GM18499 (cell line): ENCODE results near the gene CARD11.

ENCODE experiments used
- ATAC-seq: cut with Tn5 transposase; IDR thresholded peaks from one replicate; pipeline ENCODE4 v1.9.1; 2021; ENCODE audit warnings: moderate number of reproducible peaks; ENCODE audit not compliant: insufficient read depth, unreplicated experiment

The CARD11 gene

DNA sequence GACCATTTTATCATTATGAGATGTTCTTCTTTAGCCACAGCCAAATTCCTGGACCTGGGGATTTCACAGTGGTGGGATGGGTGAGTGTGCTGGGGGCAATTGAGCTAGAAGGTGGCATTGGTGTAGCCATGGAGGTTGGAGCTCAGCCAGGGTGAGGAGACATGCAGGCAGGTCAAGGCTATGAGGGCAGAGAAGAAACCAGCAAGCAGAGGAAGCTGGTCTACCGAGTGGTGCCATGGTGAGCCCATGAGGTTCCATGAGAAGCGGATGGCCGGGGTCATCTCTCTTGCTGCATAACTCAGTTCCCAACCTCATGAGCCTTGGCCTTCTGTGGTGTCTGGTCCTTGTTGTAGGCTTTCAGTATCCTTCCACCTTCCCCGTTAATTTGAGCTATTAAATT lies 91.4 kb downstream of the CARD11 start:
- ATAC-seq = no peak

DNA sequence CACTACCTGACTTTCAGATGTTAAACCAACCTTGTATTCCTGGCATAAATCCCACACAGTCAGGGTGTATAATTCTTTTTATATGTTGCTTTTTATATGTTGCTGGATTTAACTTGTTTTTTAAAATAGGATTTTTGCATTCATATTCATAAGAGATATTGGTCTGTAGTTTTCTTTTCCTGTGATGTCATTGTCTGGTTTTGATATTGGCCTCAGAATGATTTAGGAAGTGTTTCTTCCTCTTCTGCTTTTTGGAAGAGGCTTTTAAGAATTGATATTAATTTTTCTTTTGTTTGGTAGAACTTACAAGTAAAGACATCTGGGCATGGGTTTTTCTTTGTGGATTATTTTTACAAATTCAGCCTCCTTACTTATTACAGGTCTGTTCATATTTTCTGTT lies 93.1 kb downstream of the CARD11 start:
- ATAC-seq = no peak

DNA sequence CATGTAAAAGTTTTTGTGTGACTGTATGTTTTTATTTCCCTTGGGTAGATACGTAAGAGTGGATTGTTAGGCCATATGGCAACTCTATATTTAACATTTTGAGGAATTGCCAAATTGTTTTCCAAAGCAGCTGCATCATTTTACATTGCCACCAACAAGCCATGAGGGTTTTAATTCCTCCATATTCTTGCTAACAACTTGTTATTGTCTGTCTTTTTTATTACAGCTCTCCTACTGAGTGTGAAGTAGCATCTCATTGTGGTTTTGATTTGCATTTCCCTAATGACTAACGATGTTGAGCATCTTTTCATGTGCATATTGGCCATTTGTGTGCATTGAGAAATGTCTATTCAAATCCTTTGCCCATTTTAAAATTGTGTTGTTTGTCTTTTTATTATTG lies 94.9 kb downstream of the CARD11 start:
- ATAC-seq = no peak

DNA sequence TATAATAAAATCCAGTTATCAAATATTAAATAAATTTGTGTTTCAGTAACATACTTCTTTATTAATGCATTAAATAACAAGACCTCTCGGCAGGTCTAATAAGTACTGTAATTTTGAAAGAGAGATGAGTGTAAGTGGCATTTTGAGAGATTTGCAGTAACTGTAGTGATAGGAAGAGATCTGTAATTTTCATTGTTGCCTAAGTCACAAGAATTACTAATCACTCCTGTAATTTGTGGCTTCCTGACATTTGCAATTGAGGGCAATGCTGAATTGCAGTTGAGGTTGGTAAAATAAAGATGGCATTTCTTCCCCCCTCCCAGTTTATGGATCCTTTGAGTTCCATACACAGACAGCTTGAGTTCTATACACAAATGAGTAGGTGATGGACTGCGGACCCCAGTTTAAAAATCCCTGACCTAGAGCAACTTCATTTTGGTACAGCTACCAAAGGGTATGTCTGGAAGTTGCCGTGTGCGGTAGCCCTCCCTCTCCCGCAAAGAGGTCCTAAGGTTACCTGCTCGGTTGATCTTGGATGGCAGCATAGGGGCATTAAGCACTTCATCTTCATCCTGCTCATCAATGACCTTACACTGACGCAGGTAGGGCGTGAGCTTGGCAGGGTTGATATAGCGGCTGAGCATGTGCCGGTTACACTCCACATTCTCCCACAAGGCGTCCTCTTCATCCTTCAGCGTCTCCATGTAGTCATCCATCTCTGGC lies 96.4 kb downstream of the CARD11 start:
- no peak for ATAC-seq

DNA sequence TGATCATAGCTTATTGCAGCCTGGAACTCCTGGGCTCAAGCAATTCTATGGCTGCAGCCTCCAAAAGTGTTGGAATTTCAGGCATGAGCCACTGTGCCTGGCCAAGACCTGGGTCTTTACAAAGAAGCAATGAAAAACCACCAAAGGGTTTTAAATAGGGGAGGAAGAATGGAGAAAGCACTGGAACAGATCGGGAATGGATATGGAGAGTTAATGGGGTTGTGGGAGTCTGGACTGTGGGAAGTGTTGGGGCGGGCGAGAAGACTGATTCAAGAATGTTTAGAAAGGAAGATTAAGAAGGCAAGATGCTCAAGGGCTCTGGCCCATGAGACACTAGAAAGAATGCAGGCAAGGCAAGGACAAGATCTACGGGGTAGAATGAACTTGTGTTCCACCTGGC lies 98.5 kb downstream of the CARD11 start:
- no peak for ATAC-seq

DNA sequence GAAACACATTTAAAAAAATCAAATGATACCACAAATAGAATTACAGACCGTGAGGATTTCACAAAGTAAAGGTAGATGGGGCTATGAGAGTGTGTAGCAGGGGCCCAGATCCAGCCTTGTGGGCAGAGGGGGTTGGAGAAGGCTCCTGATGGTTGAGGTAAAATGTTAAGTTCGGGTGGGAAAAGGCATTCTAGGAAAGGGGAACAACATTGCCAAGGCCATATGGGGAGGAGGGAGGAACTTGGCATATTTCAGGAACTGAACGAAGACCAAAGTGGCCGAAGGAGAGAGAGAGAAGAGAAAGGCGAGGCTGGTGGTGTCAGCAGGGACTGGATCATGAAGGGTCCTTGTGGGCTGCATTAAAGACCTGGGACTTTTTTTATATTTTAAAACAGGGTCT lies 98.9 kb downstream of the CARD11 start:
- ATAC-seq = no peak

DNA sequence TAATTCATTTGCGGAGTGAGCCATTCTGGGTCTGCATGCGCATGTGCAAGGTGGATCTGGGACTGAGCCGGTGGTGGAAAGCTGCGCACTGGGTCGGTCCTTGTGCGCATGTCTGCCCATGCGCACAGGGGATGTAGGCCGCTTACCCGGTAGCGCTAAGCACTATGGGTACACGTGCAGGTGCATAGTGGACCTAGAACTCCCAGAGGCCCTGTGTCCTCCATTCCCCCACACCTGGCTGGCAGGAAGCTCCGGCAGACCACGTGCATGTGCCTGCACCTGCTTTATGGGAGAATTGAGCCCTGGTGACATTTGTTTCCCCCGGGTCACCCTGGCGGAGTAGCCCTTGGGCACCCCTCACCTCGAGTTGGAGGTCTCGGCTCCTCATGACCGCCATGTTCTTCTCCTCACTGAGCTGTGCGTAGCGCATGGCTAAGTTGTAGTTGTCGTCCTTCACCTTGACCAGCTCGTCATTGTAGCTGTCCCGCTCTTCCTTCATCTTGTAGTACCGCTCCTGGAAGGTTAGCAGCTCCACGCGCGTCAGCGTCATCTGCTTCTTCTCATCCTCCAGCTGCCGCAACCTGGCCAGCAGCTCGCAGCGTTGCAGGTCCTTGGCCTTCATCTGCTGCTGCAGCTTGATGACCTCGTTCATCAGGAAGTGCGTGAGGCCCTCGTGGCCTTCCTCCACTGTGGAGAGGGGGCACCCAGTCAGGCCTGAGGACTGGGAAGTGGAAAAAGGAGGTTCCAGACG lies 99.6 kb downstream of the CARD11 start:
- no peak for ATAC-seq

DNA sequence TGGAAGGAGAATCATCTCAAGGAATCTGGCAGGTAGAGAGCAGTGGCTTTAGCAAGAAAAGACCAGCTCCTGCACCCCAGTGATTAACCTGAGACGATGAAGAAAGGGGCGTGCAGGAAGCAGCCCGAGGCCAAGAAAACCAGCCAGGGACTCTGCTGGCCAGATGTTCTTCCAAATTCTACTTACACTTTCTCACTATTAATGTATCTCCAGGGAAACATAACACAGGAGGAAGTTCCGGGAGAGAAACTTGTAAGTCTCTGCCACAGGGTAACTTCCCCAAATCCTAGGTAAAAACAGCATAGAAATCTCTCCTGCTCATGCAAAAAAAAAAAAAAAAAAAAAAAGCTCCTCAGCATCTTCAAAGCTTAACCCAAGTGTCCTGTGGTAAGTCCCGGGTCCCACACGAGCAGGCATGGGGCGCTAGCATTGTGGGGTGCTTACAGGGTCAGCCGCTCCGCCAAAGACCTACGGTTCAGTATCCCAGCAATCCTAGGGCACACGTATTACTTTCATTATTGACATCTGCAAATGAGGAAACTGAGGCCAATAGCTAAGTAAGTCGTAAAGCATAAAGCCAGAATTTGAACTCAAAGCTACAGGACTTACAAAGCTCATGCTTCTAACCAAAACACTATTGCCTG lies 102.3 kb downstream of the CARD11 start:
- ATAC-seq = no peak

DNA sequence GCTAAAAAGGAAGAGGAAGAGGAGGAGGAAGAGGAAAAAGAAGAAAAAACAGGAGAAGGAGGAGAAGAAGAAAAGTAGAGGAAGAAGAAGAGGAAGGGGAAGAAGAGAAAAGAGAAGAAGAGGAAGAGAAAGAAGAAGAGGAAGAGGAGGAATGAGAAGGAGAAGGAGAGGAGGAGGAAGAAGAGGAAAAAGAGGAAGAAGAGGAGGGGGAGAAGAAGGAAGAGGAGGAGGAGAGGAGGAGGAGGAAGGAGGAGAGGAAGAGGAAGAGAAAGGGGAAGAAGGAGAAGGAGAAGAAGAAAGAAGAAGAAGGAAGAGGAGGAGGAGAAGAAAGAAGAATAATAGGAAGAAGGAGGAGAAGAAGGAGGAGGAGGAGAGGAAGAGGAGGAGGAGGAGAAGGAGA lies 103.2 kb downstream of the CARD11 start:
- no peak for ATAC-seq

DNA sequence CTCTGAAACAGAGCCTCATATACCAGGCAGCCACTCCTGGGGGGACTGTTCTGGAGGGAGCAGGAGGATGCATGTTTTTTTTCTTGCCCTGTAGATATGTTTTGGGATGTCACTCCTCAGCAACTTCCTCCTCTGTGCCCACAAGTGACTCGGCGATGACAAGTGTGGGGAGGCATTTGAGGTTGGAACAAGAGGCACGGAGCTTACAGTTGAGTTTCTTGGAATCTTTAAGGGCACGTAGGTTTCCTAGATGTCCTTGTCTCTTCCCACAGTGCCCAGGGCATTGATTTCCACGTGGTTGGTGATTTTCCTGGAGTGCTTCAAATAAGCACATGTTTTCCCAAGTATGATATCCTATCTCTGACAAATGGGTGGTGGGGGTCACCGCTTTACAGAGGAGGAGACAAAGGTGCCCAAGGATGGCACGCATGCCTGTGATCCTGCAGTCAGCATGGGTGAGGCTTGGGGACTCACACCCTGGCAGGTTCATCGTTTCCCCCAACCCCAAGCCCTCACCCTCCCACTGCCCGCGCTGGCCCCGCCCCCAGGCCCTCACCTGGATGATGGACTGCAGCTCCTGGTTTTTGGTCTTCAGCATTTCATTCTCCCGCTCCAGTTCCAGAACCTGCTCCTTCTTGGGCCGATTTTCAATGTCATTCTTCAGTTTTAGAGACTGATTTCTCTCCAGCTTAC lies 104.3 kb downstream of the CARD11 start:
- no peak for ATAC-seq

DNA sequence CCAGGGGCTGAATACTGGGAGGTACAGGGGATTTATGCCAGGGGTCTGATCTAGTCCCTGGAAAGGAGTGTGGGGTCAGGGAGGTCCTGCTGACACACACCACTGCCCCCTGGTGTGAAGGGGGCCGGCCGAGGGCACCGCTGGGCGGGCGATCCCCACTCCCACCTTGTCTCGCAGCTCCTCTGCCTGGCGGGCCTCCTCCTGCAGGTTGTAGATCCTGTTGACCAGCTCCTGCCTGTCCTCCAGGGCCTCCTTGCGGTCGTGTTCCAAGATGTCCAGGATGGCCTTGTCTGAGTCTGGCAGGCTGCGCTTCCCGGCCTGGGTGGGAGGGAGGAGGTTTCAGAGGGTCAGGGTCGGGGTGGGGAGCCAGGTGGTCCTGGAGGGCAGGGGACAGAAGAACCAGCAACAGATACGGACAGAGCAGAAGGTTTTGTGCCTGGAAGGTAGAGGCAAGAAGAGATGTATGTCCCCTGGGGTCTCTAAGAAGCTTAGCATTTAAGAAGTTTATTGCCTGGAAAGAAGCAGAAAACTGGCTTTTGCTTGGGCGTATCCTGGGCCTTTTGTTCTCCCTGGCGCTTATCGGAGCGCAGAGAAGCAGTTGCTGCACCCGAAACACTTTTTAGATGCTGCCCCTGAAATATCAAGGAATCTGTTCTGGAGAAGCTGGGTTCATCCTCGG lies 105.0 kb downstream of the CARD11 start:
- no peak for ATAC-seq

DNA sequence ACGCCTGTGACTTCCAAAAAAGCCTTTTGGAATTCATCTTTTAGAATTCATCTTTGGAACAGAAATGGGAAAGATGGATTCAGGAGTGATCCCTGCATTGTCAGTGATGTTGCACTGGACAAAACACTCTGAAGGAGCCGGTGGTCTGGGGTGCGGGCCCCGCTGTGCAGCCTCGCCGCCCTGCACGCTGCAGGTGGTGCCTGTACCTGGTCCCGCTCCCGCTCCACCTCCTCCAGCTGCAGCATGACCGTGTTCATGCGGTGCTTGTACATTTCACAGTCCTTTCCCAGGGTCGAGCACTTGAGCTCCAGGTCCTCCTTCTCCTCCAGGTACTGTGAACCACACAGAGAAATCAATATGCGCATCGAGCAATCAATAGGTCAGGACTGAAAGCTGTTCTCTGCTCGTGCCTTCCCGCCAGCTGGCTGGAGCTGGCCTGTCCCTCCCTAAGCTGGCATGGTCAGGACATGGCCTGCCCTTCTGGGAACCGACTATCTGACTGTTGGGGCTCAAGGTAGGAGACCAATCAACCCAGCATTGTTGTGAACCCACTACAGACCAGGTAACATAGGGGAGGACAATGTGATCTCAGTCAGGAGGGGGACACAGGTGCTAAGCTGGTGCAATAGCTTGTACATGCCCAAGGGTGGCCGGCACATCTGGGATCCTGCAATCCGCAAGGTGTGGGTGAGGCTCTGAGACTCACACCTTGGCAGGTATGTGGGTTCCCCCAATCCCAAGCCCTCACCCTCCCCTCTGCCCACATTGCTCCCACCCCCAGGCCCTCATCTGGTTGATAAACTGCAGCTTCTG lies 105.8 kb downstream of the CARD11 start:
- no peak for ATAC-seq

DNA sequence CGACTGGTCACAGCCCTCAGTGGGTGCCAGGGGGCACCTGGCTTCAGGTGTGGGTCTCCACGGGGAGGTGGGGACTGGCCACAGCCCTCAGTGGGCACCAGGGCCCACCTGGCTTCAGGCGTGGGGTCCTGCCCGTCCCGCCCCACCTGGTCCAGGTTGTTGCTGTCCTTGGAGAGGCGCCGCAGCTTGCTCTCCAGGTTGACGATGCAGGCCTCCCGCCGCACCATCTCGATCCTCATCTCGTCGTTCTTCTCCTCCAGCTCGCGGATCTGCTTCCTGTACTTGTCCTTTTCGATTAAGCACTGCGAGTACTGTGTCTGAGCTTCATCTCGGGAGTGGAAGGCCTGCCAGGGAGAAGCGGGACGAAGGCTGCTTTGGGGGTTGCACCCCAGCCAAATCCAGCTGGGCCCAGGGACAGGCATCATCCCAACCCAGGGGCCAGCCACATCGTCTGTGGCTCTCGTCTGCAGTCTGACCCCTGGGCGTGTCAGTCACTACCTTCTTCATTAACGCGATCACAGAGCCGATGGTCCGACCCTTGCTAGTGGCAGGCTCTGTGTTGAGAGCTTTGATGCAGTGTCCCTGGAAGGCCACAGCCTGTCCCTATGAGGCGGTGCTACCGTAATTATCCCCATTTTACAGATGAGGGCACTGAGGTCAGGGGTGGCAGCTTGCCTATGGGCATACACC lies 106.6 kb downstream of the CARD11 start:
- ATAC-seq = no peak

DNA sequence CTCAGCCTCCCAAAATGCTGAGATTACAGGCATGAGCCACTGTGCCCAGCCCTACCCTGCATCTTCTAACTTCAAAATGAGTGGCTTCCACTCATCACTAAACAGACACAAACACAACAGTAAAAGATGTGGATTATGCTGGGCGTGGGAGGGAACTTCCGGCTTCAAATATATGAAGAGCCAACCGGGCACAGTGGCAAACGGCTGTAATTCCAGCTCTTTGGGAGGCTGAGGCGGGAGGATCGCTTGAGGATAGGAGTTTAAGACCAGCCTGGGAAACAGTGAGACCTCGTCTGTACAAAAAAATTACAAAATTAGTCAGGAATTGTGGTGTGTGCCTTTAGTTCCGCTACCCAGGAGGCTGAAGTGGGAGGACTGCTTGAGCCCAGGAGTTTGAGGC lies 107.4 kb downstream of the CARD11 start:
- ATAC-seq = no peak

DNA sequence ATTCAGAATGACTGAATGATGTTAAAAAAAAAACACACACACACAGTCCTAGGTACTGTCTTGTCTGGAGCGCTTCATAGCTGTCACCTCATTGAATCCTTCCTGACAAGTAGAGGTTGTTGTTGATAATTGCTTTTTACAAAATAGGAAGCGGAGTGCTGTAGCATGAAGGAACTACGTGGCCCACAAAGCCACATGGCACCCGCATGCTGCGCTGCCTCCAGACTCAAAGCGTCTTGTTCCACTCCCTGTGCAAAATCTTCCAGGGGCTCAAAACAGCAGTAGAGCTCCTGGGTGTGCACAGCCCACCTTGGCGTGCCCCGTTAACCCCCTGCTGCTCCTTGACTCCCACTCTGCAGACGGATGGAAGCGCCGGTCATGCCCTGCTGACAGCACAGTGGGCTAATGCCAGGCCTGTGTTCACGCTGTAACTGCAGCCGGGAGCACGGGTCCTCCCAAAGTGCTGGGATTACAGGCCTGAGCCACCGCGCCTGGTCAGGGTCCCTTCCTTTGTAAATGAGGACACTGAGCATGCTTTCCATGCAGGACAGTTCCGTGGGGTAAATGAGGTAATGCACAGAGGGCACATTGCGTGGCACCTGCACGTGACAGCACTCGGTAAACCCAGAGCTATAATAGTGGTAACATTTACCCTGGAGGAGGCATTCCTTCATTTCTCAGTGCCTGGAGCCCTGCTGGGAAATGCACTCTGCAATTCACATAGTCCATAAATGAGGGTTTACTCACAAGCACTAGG lies 108.5 kb downstream of the CARD11 start:
- ATAC-seq = no peak

DNA sequence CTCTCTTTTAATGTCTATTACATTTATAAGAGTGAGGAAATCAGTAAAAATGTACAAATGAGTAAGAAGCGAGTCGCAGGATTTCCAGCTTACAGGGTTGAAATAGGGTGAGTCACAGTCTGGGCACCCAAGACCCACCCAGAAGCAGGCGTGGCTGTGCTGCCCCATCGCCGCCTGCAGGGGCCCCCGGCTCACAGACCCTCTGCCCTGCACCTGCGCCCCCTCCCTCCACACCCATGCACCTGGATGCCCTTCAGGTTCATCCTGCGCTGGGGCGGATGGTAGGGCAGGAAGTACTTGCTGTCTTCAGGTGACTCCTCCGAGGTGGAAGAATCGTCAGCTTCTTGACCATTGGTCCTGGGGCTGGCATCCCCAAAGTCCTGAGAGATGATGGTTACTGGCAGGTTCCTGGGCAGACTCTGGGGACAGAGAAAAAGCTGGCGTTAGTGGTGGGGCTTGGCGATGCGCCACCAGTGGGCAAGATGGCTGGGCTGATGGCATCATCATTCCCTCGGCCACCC lies 109.4 kb downstream of the CARD11 start:
- no peak for ATAC-seq

DNA sequence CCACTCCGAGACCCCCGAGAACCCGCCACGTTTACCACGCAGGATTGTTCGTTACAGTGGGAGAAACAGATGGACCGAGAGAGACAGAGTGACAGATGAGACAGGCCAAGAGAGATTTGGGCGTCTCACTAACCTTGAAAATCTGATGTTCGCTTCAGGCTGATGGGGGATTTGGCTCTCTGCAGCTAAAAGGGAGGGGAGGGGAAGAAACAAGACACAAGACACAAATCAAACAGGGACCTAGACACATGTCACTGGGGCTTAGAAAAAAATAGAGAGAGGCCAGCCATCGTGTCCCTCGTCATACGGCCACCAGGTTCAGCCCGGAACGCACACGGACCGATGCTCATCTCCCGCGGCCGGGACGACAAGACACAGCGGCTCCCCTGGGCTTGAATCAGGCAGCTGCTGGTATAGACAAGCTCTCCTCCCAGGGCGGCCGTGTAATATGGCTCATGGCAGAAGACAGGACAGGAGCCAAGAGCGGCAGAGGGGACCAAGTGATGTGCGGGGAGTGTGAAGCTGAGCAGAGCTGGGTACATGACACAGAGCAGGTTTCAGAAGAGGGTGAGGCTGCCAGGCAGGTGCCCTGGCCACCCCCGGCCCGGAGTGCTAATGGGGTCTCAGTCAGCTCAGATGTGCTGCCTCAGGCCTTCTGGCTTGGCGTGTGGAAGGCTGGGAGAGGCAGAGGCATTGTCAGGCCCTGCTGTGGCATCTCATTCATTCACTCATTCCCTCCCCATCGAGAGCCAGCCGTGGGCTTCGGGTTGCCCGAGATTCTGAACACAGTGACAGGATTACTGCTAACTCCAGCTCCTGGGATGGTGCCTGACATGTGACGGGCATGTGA lies 111.0 kb downstream of the CARD11 start:
- ATAC-seq = no peak
